HG03175 (cell line): ENCODE measurements around the gene C5orf24.
"Not testable (repeated sequence)": the region's sequence is repeated elsewhere in the genome, so short reads cannot be mapped to it uniquely, and the experiment has no call there.

ENCODE experiments used
- ATAC-seq: cut with Tn5 transposase; IDR thresholded peaks from one replicate; pipeline ENCODE4 v1.9.1; 2021; ENCODE audit warnings: mild to moderate bottlenecking, moderate library complexity; ENCODE audit not compliant: unreplicated experiment

C5orf24 gene

DNA sequence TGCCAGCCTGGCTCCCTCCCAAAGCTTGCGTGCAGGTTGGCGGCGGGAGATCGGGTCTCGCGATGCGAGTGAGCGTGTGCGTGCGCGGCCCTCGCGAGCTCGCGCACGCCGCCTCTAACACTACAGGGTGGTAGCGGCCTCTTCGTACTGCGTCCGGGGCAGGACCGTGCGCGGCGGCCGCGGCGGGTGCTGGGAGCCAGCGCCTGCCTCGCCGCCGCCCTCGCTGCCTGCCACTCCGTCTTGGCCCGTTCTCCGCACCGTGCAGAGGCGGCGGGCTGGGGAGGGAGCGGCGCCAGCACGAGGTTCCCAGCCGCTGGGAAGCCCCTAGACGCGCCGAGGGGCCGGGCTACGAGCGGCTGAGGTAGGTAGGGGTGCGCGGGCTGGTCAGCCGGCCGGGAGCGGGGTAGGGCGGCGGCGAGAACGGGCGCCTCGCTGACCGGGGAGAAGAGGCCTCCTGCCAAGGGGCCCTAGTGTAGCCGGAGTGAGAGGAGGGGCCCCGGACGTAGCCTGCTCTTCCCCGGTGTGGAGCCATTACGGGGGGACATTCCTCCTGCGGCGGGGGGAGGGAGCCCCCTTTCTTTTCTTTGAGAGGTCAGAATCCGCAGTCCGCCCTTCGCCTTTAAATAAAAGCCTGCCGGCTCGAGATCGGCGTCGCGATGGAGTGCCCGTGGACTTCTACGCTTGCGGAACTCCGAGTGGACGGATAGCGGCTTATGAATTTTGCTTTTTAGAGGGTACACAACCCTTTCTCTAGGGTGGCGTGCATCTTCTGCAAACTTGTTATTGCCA, at the start of gene C5orf24:
Gene C5orf24 (plus strand): TSS at position 117 of the 789 bp plus-strand sequence. CDS start 8,933 bp downstream, outside the sequence.
- peak; percentile 95 for ATAC-seq

GRCh38 chr5:134798468-134798867, 47.3 kb upstream of the C5orf24 start:
- ATAC-seq, result no peak

GRCh38 chr5:134803821-134804220, 41.9 kb upstream of the C5orf24 start:
- ATAC-seq, result no peak

GRCh38 chr5:134813407-134813806, 32.4 kb upstream of the C5orf24 start:
- ATAC-seq, result peak; percentile 43

GRCh38 chr5:134813827-134814226, 31.9 kb upstream of the C5orf24 start:
- peak; percentile 62 for ATAC-seq

GRCh38 chr5:134817006-134817405, 28.8 kb upstream of the C5orf24 start:
- ATAC-seq, result no peak

- ATAC-seq, result no peak
Observed at GRCh38 chr5:134818776-134819175, 27.0 kb upstream of the C5orf24 start.

DNA sequence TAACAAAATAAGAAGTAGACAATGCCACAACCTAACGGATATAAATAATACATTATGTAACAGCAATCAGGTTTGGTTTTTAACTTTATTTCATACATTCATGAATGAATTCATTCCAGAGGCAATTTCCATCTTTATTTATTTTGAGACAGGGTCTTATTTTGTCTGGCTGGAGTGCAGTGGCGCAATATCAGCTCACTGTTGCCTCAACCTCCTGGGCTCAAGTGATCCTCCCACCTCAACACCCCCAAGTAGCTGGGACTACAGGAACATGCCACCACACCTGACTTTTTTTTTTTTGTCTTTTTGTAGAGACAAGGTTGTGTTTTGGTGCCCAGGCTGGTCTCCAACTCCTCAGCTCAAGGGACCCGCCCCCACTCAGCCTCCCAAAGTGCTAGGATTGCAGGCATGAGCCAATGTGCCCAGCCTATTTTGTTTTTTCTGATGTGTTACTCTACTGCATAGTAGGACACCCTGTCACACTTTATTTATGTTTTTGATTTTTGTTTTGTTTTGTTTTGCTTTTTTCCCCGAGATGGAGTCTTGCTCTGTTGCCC, 26.3 kb upstream of the C5orf24 start:
- no peak for ATAC-seq

DNA sequence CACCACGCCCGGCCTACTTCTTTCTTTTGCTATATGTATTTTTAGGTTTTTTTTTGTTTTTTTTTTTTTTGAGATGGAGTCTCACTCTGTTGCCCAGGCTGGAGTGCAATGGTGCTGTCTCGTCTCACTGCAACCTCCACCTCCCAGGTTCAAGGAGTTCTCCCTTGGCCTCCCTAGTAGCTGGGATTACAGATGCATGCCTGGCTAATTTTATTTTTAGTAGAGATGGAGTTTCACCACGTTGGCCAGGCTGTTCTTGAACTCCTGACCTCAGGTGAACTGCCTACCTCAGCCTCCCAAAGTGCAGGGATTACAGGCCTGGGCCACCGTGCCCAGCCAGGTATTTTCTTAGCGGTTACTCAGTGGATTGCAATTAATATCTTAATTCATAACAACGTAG, 23.9 kb upstream of the C5orf24 start:
- ATAC-seq, result no peak

- no peak for ATAC-seq
Observed at GRCh38 chr5:134824681-134825080, 21.1 kb upstream of the C5orf24 start.

DNA sequence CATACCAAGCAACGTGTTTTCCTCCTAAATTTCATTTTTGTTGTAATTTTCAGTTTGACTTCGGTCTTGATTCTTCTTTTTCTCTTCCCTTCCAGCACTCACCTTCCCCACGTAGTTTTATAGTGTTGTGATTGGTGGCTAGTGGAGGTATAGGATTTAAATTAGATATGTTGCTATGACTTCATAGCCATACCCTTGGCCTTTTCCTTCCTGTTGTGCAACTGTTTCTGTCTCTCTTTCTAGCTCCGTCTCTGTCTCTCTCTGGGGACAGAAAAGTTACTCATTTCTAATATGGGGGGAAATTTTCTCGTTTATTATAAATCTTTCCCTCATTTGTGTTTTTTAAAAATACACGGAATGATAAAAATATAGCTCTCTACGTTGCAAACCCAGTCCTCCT, 20.6 kb upstream of the C5orf24 start:
- ATAC-seq, result no peak

GRCh38 chr5:134833340-134834032, 12.3 kb upstream of the C5orf24 start:
- no peak for ATAC-seq

DNA sequence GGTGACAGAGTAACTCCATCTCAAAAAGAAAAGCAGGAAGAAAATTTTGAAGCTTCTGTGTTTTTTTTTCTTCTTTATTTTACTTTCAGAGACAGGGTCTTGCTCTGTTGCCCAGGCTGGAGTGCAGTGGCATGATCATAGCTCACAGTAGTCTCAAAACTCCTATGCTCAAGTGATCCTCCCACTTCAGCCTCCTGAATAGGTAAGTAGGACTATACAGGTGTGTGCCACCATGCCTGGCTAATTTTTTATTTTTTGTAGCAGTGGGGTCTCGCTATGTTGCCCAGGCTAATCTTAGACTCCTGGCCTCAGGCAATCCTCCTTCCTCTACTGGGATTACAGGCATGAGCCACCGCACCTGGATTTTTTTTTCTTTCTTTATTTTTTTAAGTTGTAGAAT, 10.1 kb upstream of the C5orf24 start:
- ATAC-seq, result no peak

DNA sequence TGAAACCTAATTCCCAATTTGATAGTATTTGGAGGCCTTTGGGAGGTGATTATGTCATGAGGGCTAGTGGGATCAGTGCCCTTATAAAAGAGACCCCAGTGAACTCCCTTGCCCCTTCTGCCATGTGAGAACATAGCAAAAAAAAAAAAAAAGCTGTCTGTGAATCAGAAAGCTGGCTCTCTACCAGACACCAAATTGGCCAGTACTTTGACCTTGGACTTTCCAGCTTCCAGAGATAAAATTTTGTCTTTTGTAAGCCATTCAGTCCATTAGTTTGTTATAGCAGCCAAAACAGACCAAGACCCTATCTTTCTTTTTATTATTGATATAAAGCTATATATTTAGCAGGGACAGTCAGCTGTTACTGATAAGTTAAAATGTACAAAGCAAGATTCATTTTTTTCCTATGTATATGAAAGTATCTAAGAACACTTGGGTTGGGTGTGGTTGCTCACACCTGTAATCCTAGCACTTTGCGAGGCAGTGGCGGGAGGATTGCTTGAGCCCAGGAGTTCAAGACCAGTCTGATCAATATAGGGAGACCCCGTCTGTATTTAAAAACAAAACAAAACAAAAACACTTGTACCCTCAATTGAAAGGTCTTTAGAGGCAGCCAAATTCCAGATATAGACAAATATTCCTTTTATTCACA, 8.1 kb upstream of the C5orf24 start:
- ATAC-seq, result no peak

- not testable (repeated sequence) for ATAC-seq
Observed at GRCh38 chr5:134838361-134838760, 7.4 kb upstream of the C5orf24 start.

GRCh38 chr5:134840811-134841210, 5.0 kb upstream of the C5orf24 start:
- no peak for ATAC-seq

GRCh38 chr5:134844252-134844651, 1.5 kb upstream of the C5orf24 start:
- no peak for ATAC-seq

DNA sequence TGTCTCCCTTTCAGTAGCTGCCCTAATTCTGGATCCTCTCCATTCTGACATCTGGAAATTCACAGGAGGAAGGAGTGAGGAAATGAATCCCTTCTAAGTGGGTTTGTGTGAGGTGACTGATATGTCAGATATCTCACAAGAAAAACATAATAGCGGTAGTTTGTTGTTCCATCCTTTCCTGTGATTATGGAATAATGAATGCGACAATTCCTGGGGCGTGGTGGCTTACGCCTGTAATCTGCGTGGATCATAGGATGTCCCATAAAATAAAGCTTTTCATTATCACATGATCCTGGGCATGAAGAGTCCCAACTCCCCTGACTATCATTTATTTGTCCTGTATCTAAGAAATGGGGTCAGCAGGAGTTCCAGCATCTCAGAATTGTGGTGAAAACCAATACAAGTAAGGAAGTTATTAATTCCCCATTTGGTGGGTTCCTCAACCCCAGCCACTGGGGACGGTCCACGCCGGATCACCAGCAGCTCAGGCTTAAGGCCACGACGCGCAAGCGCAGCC, 375 bp upstream of the C5orf24 start:
- no peak for ATAC-seq

- peak; percentile 5 for ATAC-seq
Observed at GRCh38 chr5:134846641-134846960, 833 bp downstream of the C5orf24 start.

- ATAC-seq, result not testable (repeated sequence)
Observed at GRCh38 chr5:134849434-134849933, 3.7 kb downstream of the C5orf24 start.

DNA sequence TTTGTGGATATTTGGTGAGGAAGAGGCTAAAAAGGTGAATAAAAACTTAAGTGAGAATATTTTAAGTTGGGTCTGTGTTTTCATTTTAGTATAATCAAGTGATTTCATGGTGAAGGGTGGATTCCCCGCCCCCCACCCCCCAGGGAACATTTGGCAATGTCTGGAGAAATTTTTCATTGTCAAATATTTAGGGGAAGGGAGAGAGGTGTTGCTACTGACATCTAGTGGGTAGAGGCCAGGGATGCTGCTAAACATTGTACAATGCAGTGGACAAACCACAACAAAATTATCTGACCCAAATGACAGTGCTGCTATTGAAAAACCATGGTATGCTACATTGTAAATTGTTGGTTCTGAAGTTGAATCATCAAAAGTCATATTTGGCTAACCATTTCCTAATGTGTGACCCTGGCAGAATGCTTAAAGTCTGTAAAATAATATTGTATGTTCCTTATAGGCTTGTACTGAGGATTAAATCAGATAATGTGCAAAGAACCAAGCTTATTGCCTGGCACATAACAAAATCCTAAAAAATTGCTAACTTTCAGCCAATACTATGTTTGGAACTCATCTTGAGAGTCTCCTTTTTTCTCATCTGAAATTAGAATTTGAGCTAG, 5.6 kb downstream of the C5orf24 start:
- no peak for ATAC-seq
